Smooth muscle cell of trachea (primary cell): ENCODE measurements around the gene MTF2. TPM values are rescaled to one million over a fixed set of nuclear protein-coding genes. Genes with fewer than 3 reads are reported as not detected.

Experiments used
- total RNA-seq: library from RNA; depleted of rRNA; stranded (reverse); fragments of >200 nt; gene quantifications from 2 replicates; pipeline ENCODE4 v1.2.1, GENCODE V29; 2014

MTF2 gene
- 9.9 and 15.7 TPM in 2 replicates for total RNA-seq

DNA sequence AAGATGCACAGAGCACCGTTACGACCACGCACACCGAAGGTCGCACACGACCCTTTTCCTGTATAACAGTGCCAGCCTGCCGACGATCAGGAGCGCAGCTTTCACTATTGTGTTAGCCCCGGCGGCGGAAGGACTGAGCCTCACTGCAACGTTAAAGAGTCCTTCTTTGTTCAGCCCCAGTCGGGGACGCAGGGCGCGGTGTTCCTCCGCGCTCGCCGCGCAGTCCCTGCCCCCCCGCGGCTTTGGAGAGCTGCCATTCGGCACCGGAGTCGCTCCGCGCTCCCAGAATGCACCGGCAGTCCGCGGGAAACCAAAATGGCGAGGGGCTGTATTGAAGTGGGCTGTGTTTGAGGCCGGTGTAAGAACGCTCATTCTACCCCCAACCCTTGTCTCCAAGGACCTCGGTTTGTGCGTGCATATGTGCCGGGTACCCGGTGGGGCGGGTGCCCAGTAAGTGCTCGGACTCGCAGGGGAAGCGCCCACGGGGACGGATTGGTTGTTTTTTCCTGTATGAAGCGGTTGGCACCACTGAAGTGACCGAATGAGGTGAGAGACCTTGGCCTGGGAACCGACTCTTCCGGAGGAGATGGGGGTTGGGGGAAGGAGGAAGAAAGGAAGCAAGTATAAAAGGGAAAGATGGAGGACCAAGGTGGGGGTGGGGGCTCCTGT lies at the start of gene MTF2:
MTF2 (plus strand) TSS at position 298 of the 669 bp plus-strand sequence; CDS start at position 542, 244 bp downstream.

DNA sequence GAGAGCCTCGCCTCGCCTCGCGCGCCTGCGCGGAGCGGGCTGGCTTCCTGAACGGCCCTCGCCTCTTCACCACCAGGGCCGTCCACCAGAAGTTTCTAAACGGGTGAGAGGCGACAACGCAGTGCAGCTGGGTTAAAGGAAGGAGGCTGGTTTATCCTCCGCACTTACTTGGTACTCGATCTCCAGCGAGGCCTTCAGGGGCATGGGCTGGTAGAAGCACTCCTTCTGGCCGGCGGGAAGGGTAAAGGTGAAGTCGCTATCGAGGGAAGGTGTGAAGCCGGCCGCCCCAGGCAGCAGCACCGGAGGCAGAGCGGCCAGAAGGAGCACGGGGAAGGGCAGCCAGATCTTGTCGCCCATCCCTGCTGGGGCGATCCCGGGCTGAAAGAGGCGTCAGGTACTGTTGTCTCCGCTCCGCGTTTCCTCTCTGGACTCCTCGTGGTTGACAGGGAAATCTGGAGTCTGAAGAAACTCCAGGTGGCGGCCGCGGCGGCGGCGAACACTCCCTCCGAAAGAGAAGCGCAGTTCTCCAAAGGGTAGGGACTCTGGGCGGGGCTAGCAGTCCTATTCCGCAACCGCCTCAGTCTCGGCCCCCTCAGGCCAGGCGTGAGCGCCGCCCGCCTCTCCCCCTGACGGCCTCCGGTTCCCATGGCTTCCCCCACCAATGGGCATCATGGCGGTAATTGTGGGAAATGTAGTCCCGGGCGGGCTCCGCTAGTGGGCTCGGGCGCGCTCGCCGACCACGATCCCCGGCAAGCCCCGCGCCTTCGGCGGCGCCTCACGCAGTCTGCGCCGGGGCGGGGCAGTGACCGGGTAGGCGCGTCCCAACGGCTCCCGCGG lies 101.0 kb downstream of the MTF2 start, which contains the start of gene TMED5:
TMED5 (minus strand) TSS at position 528 of the 837 bp plus-strand sequence; CDS start at position 357, 171 bp downstream.

DNA sequence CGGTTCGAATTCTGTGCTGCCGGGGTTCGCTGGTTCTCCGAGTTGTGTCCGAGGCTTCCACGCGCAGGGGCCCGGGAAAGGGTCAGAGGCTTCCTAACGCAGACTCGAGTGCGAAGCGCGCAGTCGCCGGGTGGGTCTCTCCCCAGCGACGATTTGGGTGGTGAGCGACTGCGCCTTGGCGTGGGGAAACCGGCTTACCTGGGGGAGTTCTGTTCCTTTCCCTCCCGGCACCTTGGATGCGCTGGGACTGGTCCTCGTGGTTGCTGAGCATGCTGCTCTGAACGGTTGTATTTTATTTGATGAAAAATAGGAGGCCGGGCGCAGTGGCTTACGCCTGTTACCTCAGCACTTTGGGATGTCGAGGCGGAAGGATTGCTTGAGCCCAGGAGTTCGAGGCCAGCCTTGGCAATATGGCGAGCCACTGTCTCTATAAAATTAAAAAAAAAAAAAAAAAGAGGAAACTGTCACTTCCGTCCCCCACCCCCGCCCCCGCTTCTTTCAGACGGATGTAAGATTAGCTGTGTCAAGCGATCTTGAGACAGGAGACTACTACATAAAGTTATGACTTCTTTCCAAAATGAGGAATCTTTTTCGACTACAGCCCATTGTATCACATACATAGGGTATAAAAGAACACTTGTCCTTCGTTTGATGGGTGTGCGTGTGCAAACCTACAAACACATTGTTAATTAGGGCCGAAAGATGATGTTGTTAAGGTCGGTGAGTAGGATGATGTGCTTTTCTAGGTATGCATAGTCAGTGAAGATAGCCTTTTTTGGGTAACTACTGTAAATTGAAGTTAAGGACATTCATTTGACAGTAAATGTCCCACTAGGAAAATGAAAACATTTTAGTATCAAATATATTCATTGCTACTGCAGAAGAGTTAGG lies 101.9 kb downstream of the MTF2 start, which contains the start of gene CCDC18:
CCDC18 (plus strand) TSS at position 2 of the 891 bp plus-strand sequence. CDS start 2,638 bp downstream, outside the sequence.

Other genes starting within 250 kb of the MTF2 start
- gene RPL5, start 247.2 kb upstream of the MTF2 start, total RNA-seq = 929 and 1,505 TPM in 2 replicates
- gene DIPK1A, start 117.8 kb upstream of the MTF2 start, total RNA-seq = 21.7 and 29.8 TPM in 2 replicates
- gene TMED5, start 101.1 kb downstream of the MTF2 start, total RNA-seq = 72.7 and 88.5 TPM in 2 replicates
- 9.1 and 32.3 TPM in 2 replicates for gene CCDC18, start 101.4 kb downstream of the MTF2 start, total RNA-seq